IPS-15b (cell line): ENCODE data around the gene CKB.

Experiments used
- H3K27me3 ChIP-seq: one replicate; pipeline ENCODE4 v1.6.1; 2013; ENCODE audit warnings: low read length; ENCODE audit not compliant: control insufficient read depth, insufficient read depth
- H3K36me3 ChIP-seq: one replicate; pipeline ENCODE4 v1.6.1; 2013; ENCODE audit warnings: low read length; ENCODE audit not compliant: control insufficient read depth, insufficient read depth
- H3K4me1 ChIP-seq: one replicate; pipeline ENCODE4 v1.6.1; 2013; ENCODE audit warnings: mild to moderate bottlenecking, low read length; ENCODE audit not compliant: control insufficient read depth, insufficient read depth
- H3K4me3 ChIP-seq: one replicate; pipeline ENCODE4 v1.5.1; 2013; ENCODE audit warnings: low read depth, low read length
- H3K9ac ChIP-seq: one replicate; pipeline ENCODE4 v1.6.1; 2013; ENCODE audit warnings: low read depth, mild to moderate bottlenecking, low read length
- H3K9me3 ChIP-seq: one replicate; pipeline ENCODE4 v1.6.1; 2013; ENCODE audit warnings: mild to moderate bottlenecking, low read length; ENCODE audit not compliant: control insufficient read depth, insufficient read depth

CKB gene

DNA sequence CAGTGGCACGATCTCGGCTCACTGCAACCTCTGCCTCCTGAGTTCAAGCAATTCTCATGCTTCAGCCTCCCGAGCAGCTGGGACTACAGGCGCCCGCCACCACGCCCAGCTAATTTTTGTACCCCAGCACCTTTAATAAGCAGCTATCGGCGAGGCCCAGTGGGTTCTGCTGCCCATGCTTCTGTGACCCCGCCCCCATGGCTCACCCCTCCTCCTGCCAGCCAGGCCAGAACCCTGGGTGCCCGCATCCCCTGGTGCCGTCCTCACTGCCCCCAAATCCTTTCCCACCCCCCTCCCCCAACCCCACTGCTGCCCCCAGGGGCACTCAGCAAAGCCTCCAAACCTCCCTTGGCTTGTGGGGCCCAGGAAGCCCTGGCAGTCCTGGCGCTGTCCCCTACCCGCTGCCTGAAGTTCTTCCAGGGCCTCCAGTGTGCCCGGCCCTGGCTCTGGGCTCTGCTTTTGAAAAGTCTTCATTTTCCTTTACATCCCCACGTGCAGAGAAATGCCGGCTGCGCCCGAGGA is 25.4 kb upstream of the CKB start:
- no peaks in the 10 kb centered on the region for H3K9me3 ChIP-seq
- no peak overlapping the region for H3K4me3 ChIP-seq
- peaks cover 4% of the 10 kb centered on the region for H3K36me3 ChIP-seq
- H3K9ac ChIP-seq, result no peak overlapping the region
- H3K4me1 ChIP-seq, result peaks cover 8% of the 10 kb centered on the region
- H3K27me3 ChIP-seq, result no peaks in the 10 kb centered on the region

DNA sequence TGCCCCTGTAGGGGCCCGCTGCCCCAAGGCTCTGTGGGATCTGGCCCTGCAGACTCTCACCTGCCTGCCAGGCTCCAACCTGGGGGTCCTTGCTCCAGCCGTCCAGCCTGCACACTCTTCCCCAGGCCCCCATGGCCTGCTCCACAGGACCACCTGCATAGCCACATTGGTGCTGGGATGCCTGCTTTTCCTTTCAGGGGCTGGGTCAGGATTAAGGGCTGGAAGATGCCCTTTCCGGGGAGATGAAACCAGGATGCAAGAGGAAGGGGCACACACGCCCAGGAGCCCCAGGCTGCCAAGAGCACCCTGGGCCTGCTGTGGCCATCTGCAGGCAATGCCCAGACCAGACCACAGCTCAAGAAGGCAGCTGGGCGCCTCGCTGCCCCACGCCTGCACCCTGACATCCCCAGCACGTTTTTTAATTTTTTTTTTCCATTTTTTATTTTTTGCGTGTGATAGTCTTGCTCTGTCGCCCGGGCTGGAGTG is 24.9 kb upstream of the CKB start:
- Histone ChIP-seq H3K9me3 (no peaks in the 10 kb centered on the region), H3K36me3 (peaks cover 4% of the 10 kb centered on the region), H3K9ac (no peak overlapping the region), H3K27me3 (no peaks in the 10 kb centered on the region), H3K4me1 (peaks cover 8% of the 10 kb centered on the region), H3K4me3 (no peak overlapping the region)

DNA sequence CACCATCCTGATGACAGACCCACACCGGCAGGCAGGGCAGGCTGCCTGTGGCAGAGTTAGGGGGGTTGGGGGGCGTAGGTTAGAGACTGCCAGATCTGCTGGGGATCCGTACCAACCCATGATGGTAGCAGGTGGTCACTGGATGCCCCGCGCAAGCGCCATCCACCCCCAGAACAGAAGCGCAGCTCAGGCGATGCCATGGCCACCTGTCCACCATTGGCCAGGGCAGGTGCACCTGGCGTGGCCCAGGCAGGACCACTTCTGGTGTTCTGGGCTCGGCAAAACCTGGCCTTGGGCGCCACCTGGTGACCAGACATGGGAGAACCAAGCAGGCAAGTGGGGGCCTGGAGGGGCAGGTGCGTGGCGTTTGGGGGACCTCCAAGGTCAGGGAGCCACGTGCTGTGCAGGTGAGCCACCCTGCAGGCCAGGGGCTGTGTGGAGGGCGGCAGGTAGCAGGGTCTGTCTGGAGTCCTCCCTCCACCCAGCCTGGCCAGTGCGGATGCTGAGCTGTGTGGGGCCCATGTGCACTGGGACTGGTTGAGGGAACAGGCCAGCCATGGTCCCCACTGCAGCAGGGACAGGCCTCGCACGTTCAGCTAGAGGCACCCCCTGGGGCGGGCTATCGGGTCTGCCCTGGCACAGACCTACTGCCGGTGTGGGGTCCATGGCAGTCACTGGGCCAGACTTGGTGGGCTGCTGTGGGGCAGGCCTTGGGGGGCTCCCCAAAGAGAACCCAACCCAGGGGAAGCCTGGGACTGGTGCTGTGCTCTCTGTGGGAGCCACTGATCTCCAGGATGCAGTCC is 24.2 kb upstream of the CKB start:
- Histone ChIP-seq H3K4me1 (peaks cover 11% of the 10 kb centered on the region), H3K9me3 (no peaks in the 10 kb centered on the region), H3K4me3 (no peak overlapping the region), H3K9ac (no peak overlapping the region), H3K27me3 (no peaks in the 10 kb centered on the region), H3K36me3 (peaks cover 4% of the 10 kb centered on the region)

DNA sequence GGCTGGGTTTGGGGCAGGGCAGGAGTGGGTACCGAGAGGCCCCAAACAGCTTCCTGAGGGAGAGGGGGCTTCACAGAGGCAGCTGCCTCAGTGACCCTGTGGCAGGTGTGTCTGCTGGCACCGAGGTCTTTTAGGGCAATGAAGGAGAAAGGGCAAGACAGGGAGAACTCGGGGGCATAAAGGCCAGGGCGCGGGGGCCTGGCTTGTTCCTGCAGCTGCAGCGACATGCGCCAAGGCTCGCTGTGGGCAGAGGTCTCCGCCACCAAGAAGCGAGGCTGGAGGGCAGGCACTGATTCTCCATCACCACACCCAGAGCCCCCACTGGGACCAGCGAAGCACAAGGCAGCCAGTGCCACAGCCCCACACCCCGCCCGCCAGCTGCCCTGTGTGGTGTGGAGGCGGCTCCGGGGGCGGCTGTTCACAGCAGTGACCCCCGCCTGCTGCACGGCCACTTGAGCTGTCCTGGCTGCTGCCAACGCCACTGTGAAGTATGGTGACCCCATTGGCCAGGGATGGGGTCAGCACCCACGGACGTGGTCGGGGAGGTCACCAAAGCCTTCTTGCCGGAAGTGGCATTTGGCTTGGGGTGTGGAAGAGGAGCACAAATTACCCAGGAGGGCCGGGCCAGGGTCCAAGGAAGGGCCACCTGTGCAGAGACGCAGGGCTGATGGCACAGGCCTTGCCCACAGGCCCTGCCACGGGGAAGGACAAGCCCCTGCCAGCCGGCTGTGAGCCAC is 23.5 kb upstream of the CKB start:
- no peak overlapping the region for H3K9ac ChIP-seq
- H3K27me3 ChIP-seq, result no peaks in the 10 kb centered on the region
- no peak overlapping the region for H3K4me3 ChIP-seq
- no peaks in the 10 kb centered on the region for H3K9me3 ChIP-seq
- peaks cover 4% of the 10 kb centered on the region for H3K36me3 ChIP-seq
- H3K4me1 ChIP-seq, result peaks cover 12% of the 10 kb centered on the region

DNA sequence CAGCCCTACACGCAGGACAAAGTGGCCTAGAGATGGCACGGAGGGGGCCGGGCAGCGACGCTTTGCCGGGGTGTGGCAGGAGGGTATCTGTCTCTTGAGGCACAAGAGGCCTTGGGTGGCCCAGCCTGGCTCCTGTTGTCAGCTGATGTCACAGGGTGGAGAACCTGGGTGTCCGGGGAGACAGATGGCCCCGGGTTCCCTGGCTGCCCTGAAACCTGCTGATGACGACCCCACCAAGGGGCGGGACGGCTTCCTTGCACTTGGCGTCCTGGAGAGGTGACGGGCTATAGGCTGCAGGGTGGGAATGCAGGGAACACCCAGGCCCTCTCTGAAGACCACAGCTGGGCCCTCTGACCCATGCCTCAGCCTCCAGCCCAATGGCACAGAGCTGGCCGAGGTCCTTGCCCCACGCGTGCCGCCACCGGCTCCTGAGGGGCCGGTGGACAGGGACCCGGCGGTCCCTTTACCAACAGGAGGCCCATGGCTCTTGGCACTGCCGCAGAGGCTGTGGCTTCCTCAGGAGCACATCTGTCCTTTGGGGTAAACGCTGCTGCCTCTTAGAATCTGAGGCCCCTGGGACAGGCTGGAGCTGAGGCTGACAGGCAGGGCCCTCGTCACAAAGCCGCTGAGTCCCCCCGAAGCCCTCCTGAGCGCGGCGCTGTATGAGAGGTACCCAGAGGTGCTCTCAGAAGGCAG is 22.7 kb upstream of the CKB start:
- no peak overlapping the region for H3K9ac ChIP-seq
- H3K36me3 ChIP-seq, result peaks cover 4% of the 10 kb centered on the region
- H3K4me3 ChIP-seq, result no peak overlapping the region
- H3K27me3 ChIP-seq, result no peaks in the 10 kb centered on the region
- peaks cover 12% of the 10 kb centered on the region for H3K4me1 ChIP-seq
- H3K9me3 ChIP-seq, result no peaks in the 10 kb centered on the region

DNA sequence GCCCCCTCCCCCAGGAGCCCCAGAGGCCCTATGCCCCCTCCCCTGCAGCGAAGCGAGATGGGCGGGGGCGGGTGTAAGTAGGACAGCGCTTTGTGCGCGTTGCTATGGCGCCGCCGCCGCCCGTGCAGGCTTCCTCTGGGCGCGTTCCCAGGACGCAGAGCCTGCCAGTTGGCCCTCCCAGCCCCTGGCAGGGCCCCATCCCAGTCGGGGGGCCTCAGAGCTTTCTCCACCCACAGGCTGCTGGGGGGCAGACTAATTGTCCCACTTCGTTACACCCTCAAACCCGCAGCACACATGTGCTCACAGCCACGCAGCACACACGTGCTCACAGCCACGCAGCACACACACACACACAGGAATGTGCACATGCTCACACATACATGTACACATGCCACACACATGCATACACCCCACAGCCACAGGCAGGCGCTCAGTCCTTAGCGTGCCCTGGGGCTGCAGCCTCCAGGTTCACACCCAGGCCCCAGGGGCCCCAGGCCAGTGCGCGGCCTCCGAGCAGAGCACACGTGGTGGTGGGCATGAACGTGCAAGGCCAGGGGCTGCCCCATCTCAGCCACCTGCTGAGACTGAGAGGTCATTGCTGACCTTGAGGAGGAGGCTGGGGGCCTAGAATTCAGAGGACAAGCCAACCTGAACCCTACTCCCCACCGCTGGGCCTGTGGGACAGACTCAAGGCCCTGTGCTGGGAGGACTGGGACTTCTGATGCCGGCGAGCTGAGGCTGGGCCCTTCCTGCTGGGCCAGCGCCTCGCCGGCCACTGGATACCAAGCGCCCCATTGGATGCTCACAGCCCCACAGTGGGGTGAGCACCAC is 22.0 kb upstream of the CKB start:
- Histone ChIP-seq H3K9ac (no peak overlapping the region), H3K4me3 (no peak overlapping the region), H3K27me3 (no peaks in the 10 kb centered on the region), H3K4me1 (peaks cover 12% of the 10 kb centered on the region), H3K9me3 (no peaks in the 10 kb centered on the region), H3K36me3 (peaks cover 4% of the 10 kb centered on the region)

DNA sequence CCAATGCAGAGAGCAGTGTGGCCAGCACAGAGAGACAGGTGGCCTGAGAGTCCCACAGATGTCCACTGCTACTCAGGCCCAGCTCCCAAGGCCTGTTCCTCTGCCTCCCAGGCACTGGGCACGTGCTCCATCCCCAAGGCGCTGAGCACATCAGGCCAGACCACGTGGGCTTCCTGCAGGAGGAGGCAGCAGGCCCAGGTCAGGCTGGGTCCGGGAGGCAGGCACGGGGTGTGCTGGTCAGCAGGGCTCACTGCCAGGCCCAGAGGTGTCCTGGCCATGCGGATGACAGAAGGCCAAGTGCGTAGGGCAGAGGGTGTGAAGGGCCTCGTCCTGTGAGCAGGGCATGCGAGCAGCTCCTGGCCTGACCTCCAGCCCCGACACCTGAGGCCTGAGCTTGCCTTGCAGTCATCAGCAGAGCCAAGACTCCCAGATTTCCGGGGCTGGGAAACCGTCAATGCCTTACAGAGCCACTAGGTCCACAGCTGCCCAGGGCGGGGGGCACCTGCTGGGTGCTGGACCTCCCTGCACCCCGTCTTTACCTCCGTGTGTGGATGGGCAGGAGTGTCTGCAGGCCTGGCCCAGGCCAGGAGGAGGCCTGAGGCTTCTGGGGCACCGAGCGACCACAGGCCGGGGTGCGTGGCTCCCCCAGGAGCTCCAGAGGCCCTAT is 21.2 kb upstream of the CKB start:
- Histone ChIP-seq H3K36me3 (peaks cover 4% of the 10 kb centered on the region), H3K27me3 (no peaks in the 10 kb centered on the region), H3K4me3 (no peak overlapping the region), H3K4me1 (peaks cover 12% of the 10 kb centered on the region), H3K9me3 (no peaks in the 10 kb centered on the region), H3K9ac (peak overlapping the region; percentile 47)

DNA sequence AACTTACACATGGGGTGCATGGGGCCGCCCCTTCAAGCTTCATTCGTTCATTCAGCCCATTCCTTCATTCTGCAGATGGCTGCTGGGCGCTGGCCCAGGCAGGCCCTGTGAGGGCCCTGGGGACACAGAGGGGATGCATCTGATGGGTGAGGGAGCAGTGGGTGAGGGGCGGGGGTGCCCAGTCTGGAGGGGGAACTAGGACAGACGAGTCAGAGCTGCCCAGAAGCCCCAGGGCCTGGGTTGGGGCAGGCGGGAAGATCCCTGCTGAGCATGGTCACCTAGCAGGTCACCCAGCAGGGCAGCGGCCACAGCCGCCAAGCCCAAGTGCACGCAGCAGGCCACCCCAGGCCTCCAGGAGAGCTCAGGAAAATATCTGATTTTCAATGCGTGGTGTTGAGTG is 20.5 kb upstream of the CKB start:
- Histone ChIP-seq H3K4me3 (peak overlapping the region; percentile 53), H3K36me3 (peaks cover 4% of the 10 kb centered on the region), H3K27me3 (no peaks in the 10 kb centered on the region), H3K4me1 (peaks cover 12% of the 10 kb centered on the region), H3K9me3 (no peaks in the 10 kb centered on the region), H3K9ac (peak overlapping the region; percentile 47)

DNA sequence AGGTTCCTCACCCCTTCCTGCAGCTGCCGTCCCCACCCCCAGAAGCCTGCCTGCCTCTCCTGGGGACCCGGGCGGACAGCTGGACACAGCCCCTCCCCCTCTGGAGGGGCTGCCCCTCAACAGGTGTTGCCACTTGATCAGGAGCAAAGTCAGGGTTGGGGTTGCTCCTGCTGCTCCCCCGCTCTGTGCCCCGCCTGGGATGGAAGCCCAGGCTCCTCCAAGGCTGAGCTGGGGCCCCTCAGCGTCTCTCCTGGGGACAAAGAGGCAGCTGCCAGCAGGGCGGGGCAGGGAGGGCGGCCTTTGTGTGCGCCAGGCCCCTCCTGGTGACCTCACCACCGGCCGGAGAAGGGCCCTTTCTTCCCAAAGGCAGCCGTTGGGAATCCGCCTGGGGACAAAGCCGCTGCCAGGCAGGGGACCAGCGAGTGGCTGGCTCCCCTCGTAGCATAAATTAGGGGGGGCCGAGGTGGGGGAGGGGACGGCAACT is 20.0 kb upstream of the CKB start:
- no peaks in the 10 kb centered on the region for H3K9me3 ChIP-seq
- peak overlapping the region; percentile 53 for H3K4me3 ChIP-seq
- no peaks in the 10 kb centered on the region for H3K27me3 ChIP-seq
- H3K9ac ChIP-seq, result peak overlapping the region; percentile 81
- H3K4me1 ChIP-seq, result peaks cover 12% of the 10 kb centered on the region
- H3K36me3 ChIP-seq, result peaks cover 4% of the 10 kb centered on the region

DNA sequence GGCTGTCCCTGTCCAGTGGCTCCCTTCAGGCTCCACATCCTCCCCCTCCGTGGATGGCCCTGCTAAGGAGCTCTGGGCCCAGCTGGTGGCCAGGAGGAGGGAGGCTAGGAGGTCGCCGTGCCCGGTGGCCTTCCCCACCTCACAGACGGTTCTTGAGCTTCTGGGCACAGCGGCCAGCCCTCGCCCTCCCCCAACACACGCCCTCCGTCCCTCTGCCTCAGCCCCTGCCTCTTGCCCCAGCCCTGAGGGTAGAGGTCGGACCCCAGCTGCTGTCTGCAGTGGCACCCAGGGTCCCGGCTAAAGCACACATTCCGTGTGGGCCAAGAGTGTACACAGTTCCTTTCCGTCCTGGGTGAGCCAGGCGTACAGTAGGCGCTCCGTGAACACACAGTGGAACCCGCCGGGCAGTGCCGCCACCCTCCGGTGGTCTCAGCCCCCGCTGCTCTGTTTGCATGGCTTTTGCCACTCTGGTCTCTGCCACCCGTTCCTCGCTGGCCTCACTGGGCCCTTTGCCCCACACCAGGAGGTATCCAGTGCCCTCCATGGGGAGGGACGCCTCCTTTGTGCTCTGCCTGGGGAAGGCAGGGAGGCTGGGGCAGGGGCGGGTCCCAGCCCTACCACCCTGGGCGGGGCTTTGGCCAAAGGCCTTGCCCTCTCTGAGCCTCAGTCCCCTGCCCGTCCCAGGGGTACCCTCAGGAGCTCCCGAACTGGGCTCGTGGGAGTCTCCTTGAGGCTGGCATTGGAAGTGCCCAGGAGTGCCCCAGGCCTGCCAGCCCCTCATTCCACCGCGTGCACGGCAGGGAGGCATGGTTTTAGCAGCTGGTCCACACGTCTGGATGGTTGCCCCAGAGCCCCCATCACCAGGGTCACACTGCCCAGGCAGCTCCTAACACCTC is 19.3 kb upstream of the CKB start:
- Histone ChIP-seq H3K9ac (peak overlapping the region; percentile 81), H3K27me3 (no peaks in the 10 kb centered on the region), H3K36me3 (peaks cover 9% of the 10 kb centered on the region), H3K4me3 (peak overlapping the region; percentile 53), H3K9me3 (no peaks in the 10 kb centered on the region), H3K4me1 (peaks cover 12% of the 10 kb centered on the region)
